Neural progenitor cell (in vitro differentiated cells): ENCODE results near the gene AUTS2. TPM values are rescaled to one million over a fixed set of nuclear protein-coding genes. Genes with fewer than 3 reads are reported as not detected.

Experiments
- DNase-seq: peaks from one replicate; pipeline ENCODE4 v3.0.0-alpha.2; 2016; ENCODE audit warnings: low spot score
- H2AFZ ChIP-seq: fragments of 200-600 bp; sonication (generic); replicated peaks from 2 replicates; pipeline ENCODE4 v1.6.1; 2016; ENCODE audit warnings: antibody characterized with exemption
- H3F3A ChIP-seq: fragments of 200-600 bp; sonication (generic); 2 replicates; pipeline ENCODE4 v1.6.1; 2016; ENCODE audit warnings: antibody characterized with exemption, low read depth
- H3K27ac ChIP-seq: fragments of 200-600 bp; sonication (generic); 2 replicates; pipeline ENCODE4 v1.5.1; 2016; ENCODE audit warnings: mild to moderate bottlenecking
- H3K27me3 ChIP-seq: fragments of 200-600 bp; sonication (generic); 2 replicates; pipeline ENCODE4 v1.6.1; 2016; ENCODE audit warnings: mild to moderate bottlenecking, moderate library complexity
- H3K36me3 ChIP-seq: fragments of 200-600 bp; sonication (generic); 2 replicates; pipeline ENCODE4 v1.5.1; 2016
- H3K4me1 ChIP-seq: fragments of 200-600 bp; sonication (generic); 2 replicates; pipeline ENCODE4 v1.6.1; 2016; ENCODE audit warnings: mixed run types
- H3K4me2 ChIP-seq: fragments of 200-600 bp; sonication (generic); 2 replicates; pipeline ENCODE4 v1.6.1; 2016
- H3K4me3 ChIP-seq: fragments of 200-600 bp; sonication (generic); 2 replicates; pipeline ENCODE4 v1.5.1; 2016
- H3K79me2 ChIP-seq: fragments of 200-600 bp; sonication (generic); 2 replicates; pipeline ENCODE4 v1.6.1; 2016; ENCODE audit warnings: low read depth
- H3K9ac ChIP-seq: fragments of 200-600 bp; sonication (generic); 2 replicates; pipeline ENCODE4 v1.6.1; 2016
- H3K9me3 ChIP-seq: fragments of 200-600 bp; sonication (generic); 2 replicates; pipeline ENCODE4 v1.5.1; 2016; ENCODE audit warnings: low read depth
- H4K20me1 ChIP-seq: fragments of 200-600 bp; sonication (generic); 2 replicates; pipeline ENCODE4 v1.6.1; 2016; ENCODE audit warnings: low read depth
- H3K27ac Mint-ChIP-seq: 3 replicates; pipeline ENCODE4 v1.8.0; 2021; ENCODE audit warnings: mixed read lengths
- H3K27me3 Mint-ChIP-seq: 2 replicates; pipeline ENCODE4 v1.8.0; 2022; ENCODE audit warnings: low read depth, mild to moderate bottlenecking, inconsistent platforms, moderate library complexity, mixed read lengths; ENCODE audit not compliant: insufficient read depth
- H3K36me3 Mint-ChIP-seq: 3 replicates; pipeline ENCODE4 v1.8.0; 2021; ENCODE audit warnings: mixed read lengths
- H3K4me1 Mint-ChIP-seq: 3 replicates; pipeline ENCODE4 v1.8.0; 2021; ENCODE audit warnings: mixed read lengths
- H3K4me3 Mint-ChIP-seq: 3 replicates; pipeline ENCODE4 v1.8.0; 2021; ENCODE audit warnings: mild to moderate bottlenecking, moderate library complexity, mixed read lengths
- H3K9me3 Mint-ChIP-seq: 3 replicates; pipeline ENCODE4 v1.8.0; 2020; ENCODE audit warnings: mixed read lengths
- CTCF ChIP-seq: fragments of 200-600 bp; sonication (generic); IDR thresholded peaks from 2 replicates; pipeline ENCODE4 v1.5.1; 2017; ENCODE audit warnings: antibody characterized with exemption, mild to moderate bottlenecking
- EZH2 ChIP-seq: fragments of 200-600 bp; sonication (generic); IDR thresholded peaks from 2 replicates; pipeline ENCODE4 v1.6.1; 2017; ENCODE audit warnings: antibody characterized with exemption, mild to moderate bottlenecking, moderate library complexity
- EZH2phosphoT487 ChIP-seq: fragments of 200-600 bp; sonication (generic); IDR thresholded peaks from 2 replicates; pipeline ENCODE4 v1.6.1; 2017; ENCODE audit warnings: antibody characterized with exemption
- total RNA-seq: library from RNA; depleted of rRNA; stranded (reverse); fragments of >200 nt; gene quantifications from 2 replicates; pipeline ENCODE4 v1.2.3, GENCODE V29; 2015; ENCODE audit warnings: low replicate concordance

Gene AUTS2
- total RNA-seq, 1 donor from 2014 or later = 50.0 TPM

- peaks cover 36% of the 10 kb centered on the region for H3K4me1 Mint-ChIP-seq
- H2AFZ ChIP-seq = no peak overlapping the region
- H3F3A ChIP-seq = peaks cover 30% of the 10 kb centered on the region
- no peak overlapping the region for H3K27ac Mint-ChIP-seq
- H3K9me3 Mint-ChIP-seq = peaks cover 5% of the 10 kb centered on the region
- TF ChIP-seq EZH2 (no peak), CTCF (no peak), EZH2phosphoT487 (no peak)
- no peak overlapping the region for H3K4me3 ChIP-seq
- no peak overlapping the region for H3K27ac ChIP-seq
- peaks cover 13% of the 10 kb centered on the region for H3K36me3 Mint-ChIP-seq
- no peak overlapping the region for H3K9ac ChIP-seq
- H3K9me3 ChIP-seq = no peaks in the 10 kb centered on the region
- H4K20me1 ChIP-seq = peaks cover 8% of the 10 kb centered on the region
- no peaks in the 10 kb centered on the region for H3K36me3 ChIP-seq
- H3K4me1 ChIP-seq = peaks cover 30% of the 10 kb centered on the region
- peaks cover 10% of the 10 kb centered on the region for H3K27me3 Mint-ChIP-seq
- no peak overlapping the region for H3K4me3 Mint-ChIP-seq
- H3K27me3 ChIP-seq = no peaks in the 10 kb centered on the region
- no peak overlapping the region for H3K4me2 ChIP-seq
- H3K79me2 ChIP-seq = no peaks in the 10 kb centered on the region
- no peak for DNase-seq
These were observed 1037.9 kb downstream of the AUTS2 start for GRCh38 chr7:70636169-70636568.

GRCh38 chr7:70637726-70638125 is 1039.5 kb downstream of the AUTS2 start:
- Histone ChIP-seq H3K36me3 (no peaks in the 10 kb centered on the region), H3K9me3 (no peaks in the 10 kb centered on the region), H4K20me1 (no peaks in the 10 kb centered on the region), H3K4me1 (peaks cover 15% of the 10 kb centered on the region), H3K9ac (no peak overlapping the region), H3F3A (peaks cover 14% of the 10 kb centered on the region), H3K27me3 (no peaks in the 10 kb centered on the region), H2AFZ (no peak overlapping the region), H3K79me2 (no peaks in the 10 kb centered on the region), H3K27ac (no peak overlapping the region), H3K4me3 (no peak overlapping the region), H3K4me2 (no peak overlapping the region)
- no peak for TF ChIP-seq EZH2
- TF ChIP-seq CTCF = no peak
- TF ChIP-seq EZH2phosphoT487 = no peak
- H3K27ac Mint-ChIP-seq = no peak overlapping the region
- H3K9me3 Mint-ChIP-seq = peaks cover 5% of the 10 kb centered on the region
- peaks cover 20% of the 10 kb centered on the region for H3K4me1 Mint-ChIP-seq
- no peak overlapping the region for H3K4me3 Mint-ChIP-seq
- peaks cover 21% of the 10 kb centered on the region for H3K36me3 Mint-ChIP-seq
- peaks cover 3% of the 10 kb centered on the region for H3K27me3 Mint-ChIP-seq
- DNase-seq = no peak

GRCh38 chr7:70638158-70639107 is 1040.2 kb downstream of the AUTS2 start:
- H3K27ac ChIP-seq = no peak overlapping the region
- peaks cover 21% of the 10 kb centered on the region for H3K36me3 Mint-ChIP-seq
- H3K9me3 ChIP-seq = no peaks in the 10 kb centered on the region
- H4K20me1 ChIP-seq = no peaks in the 10 kb centered on the region
- H3K4me3 ChIP-seq = no peak overlapping the region
- H3K36me3 ChIP-seq = no peaks in the 10 kb centered on the region
- no peak for TF ChIP-seq CTCF
- TF ChIP-seq EZH2phosphoT487 = no peak
- no peak for TF ChIP-seq EZH2
- no peak overlapping the region for H2AFZ ChIP-seq
- peaks cover 9% of the 10 kb centered on the region for H3F3A ChIP-seq
- no peaks in the 10 kb centered on the region for H3K27me3 ChIP-seq
- no peak overlapping the region for H3K9ac ChIP-seq
- H3K4me1 ChIP-seq = peaks cover 14% of the 10 kb centered on the region
- H3K27me3 Mint-ChIP-seq = peaks cover 3% of the 10 kb centered on the region
- H3K4me1 Mint-ChIP-seq = peaks cover 16% of the 10 kb centered on the region
- DNase-seq = no peak
- H3K79me2 ChIP-seq = no peaks in the 10 kb centered on the region
- no peak overlapping the region for H3K4me2 ChIP-seq
- H3K4me3 Mint-ChIP-seq = no peak overlapping the region
- H3K27ac Mint-ChIP-seq = no peak overlapping the region
- peaks cover 5% of the 10 kb centered on the region for H3K9me3 Mint-ChIP-seq
